HFFc6 (cell line): Measurements from ENCODE around the gene PIGBOS1. TPM values are rescaled to one million over a fixed set of nuclear protein-coding genes. Genes with fewer than 3 reads are reported as not detected.
"Not testable (repeated sequence)": the region's sequence is repeated elsewhere in the genome, so short reads cannot be mapped to it uniquely, and the experiment has no call there.

Experiments
- DNase-seq: peaks from one replicate; pipeline ENCODE4 v3.0.0-alpha.2; 2018
- H3K27ac Mint-ChIP-seq: 2 replicates; pipeline ENCODE4 v1.8.0; 2020; ENCODE audit warnings: mild to moderate bottlenecking, mixed read lengths
- H3K27me3 Mint-ChIP-seq: 2 replicates; pipeline ENCODE4 v1.8.0; 2021; ENCODE audit warnings: mild to moderate bottlenecking, moderate library complexity, mixed read lengths; ENCODE audit not compliant: insufficient read depth
- H3K36me3 Mint-ChIP-seq: 2 replicates; pipeline ENCODE4 v1.8.0; 2021; ENCODE audit warnings: low read depth, mixed read lengths
- H3K4me1 Mint-ChIP-seq: 2 replicates; pipeline ENCODE4 v1.8.0; 2020; ENCODE audit warnings: low read depth, mixed read lengths
- H3K4me3 Mint-ChIP-seq: 2 replicates; pipeline ENCODE4 v1.8.0; 2020; ENCODE audit warnings: mild to moderate bottlenecking, moderate library complexity, mixed read lengths
- H3K9me3 Mint-ChIP-seq: 2 replicates; pipeline ENCODE4 v1.8.0; 2020; ENCODE audit warnings: mild to moderate bottlenecking, mixed read lengths
- total RNA-seq, 6 experiments: library from RNA; stranded (reverse); fragmentation: NEBNext Ultra II Directional; extraction: Animal tissue kit (Norgen Biotek cat#: 25700); gene quantifications; 2 replicates in 1 of 6; 3 replicates in 5 of 6; pipeline ENCODE4 v1.2.3, GENCODE V29; 2021
- TF ChIP-seq, protein P1 (sequence below): fragments of 200-600 bp; sonication (generic); IDR thresholded peaks from 2 replicates; pipeline ENCODE4 v1.5.0; 2021; ENCODE audit warnings: antibody characterized with exemption, mild to moderate bottlenecking

PIGBOS1 gene
- total RNA-seq, 6 experiments from 2014 or later, result 7.8 to 11.0 (median 8.4) TPM

DNA sequence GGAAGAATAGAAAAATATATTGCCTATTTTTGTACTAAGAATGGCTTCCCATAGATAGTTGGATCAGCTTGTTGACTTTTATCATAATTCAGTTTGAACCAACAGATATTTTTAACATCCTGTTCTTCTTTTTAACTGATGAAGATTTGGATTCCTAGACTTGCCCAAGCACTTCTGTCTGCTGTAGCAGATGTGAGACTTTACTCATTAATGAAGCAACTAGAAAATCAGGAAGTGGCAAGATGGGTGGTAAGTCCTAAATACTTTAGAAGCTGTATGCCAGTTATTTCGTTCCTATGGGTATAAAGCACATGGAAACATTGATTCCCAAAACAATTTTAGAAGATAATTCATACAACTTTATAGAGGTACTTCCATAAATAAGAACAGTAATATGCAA is 8.5 kb upstream of the PIGBOS1 start:
- Mint-ChIP-seq H3K4me1 (peaks cover 1% of the 10 kb centered on the region; the same call in 1 of the 2 replicates), H3K36me3 (no peaks in the 10 kb centered on the region), H3K27me3 (no peaks in the 10 kb centered on the region; the same call in 1 of the 2 replicates)

DNA sequence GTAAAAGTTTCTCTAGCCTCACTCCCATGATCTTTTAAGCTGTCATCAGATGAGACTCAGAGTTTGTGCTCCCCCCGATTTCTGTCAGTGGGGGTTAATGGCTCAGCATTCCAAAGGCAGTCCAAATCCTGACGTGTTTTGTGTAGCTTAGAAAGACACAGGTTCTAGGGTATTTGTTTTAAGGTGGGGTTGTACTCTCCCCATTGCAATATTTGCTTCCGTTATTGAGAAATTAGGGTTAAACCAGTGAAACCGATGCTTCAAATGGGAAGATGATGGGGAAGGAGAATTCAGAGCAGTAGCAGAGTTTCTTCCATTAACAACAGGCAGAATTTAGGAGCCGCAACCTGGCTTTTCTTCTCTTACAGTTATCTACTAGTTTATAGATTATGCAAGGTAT is 3.5 kb upstream of the PIGBOS1 start:
- Mint-ChIP-seq H3K36me3 (peaks cover 12% of the 10 kb centered on the region), H3K27me3 (peaks cover 2% of the 10 kb centered on the region; the same call in 1 of the 2 replicates), H3K4me1 (peaks cover 24% of the 10 kb centered on the region), H3K4me3 (no peak overlapping the region), H3K9me3 (no peaks in the 10 kb centered on the region), H3K27ac (no peak overlapping the region)
- TF ChIP-seq, protein P1, sequence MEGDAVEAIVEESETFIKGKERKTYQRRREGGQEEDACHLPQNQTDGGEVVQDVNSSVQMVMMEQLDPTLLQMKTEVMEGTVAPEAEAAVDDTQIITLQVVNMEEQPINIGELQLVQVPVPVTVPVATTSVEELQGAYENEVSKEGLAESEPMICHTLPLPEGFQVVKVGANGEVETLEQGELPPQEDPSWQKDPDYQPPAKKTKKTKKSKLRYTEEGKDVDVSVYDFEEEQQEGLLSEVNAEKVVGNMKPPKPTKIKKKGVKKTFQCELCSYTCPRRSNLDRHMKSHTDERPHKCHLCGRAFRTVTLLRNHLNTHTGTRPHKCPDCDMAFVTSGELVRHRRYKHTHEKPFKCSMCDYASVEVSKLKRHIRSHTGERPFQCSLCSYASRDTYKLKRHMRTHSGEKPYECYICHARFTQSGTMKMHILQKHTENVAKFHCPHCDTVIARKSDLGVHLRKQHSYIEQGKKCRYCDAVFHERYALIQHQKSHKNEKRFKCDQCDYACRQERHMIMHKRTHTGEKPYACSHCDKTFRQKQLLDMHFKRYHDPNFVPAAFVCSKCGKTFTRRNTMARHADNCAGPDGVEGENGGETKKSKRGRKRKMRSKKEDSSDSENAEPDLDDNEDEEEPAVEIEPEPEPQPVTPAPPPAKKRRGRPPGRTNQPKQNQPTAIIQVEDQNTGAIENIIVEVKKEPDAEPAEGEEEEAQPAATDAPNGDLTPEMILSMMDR, result no peak
- no peak for DNase-seq

More for the DNA sequence above, 8.5 kb upstream of the PIGBOS1 start:
- no peak overlapping the region for H3K27ac Mint-ChIP-seq
- H3K4me3 Mint-ChIP-seq, result no peak overlapping the region
- no peak for DNase-seq
- TF ChIP-seq, protein P1, result no peak
- no peaks in the 10 kb centered on the region for H3K9me3 Mint-ChIP-seq

GRCh38 chr15:55320963-55321362 is 2.0 kb upstream of the PIGBOS1 start:
- Mint-ChIP-seq H3K27me3 (peaks cover 2% of the 10 kb centered on the region; the same call in 1 of the 2 replicates), H3K9me3 (no peaks in the 10 kb centered on the region), H3K4me1 (peaks cover 33% of the 10 kb centered on the region), H3K27ac (no peak overlapping the region), H3K36me3 (peaks cover 16% of the 10 kb centered on the region), H3K4me3 (no peak overlapping the region)
- no peak for DNase-seq
- TF ChIP-seq, protein P1, result no peak

DNA sequence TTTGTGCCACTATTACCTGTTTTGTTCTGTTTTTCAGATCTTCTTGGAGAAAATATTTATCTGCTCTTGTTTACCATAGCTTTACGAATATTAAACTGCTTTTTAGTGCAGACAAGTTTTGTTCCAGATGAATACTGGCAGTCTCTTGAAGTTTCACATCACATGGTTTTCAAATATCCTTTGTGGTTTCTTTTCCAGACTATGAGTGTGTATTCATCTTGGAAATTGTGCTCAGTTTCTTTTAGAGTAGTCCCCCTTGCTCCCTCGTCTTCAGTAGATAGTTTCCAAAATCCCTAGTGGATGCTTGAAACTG is 1.3 kb upstream of the PIGBOS1 start:
- Mint-ChIP-seq H3K4me3 (peak overlapping the region; percentile 99), H3K9me3 (no peaks in the 10 kb centered on the region), H3K4me1 (peaks cover 33% of the 10 kb centered on the region), H3K27me3 (peaks cover 2% of the 10 kb centered on the region; the same call in 1 of the 2 replicates), H3K27ac (peak overlapping the region; percentile 64; the same call in 1 of the 2 replicates), H3K36me3 (peaks cover 19% of the 10 kb centered on the region)
- TF ChIP-seq, protein P1, result no peak
- no peak for DNase-seq

DNA sequence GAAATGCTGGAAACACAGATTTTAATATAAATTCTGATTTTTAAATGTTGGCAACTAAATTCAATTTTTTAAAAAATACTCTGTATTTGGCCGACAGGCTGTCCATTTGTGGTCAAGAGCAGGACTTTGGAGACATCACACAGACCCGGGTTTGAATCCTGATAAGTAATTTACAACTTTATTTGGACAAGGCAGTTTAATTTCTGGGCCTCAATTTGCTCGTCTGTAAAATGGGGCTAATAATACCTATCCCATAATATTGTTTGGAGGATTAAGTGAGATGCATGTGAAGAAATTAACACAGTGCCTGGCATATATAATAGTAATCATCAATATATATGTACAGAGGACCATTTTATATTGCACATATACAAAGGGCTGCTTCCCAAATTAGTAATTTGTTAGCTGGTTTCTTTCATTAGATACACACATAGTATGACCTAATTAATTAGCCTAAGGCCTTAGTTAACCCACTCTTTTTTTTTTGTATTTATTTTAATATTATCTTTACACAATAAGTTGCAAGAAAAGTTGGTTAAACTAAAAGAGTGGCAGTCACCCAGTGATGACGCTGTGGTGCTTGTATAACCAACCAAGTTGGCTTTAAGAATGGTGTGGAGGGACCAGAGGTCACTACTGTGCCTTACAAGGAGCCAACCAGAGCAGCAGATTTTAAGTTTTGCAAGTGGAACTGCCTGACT is 764 bp upstream of the PIGBOS1 start:
- DNase-seq, result no peak
- TF ChIP-seq, protein P1, result no peak

DNA sequence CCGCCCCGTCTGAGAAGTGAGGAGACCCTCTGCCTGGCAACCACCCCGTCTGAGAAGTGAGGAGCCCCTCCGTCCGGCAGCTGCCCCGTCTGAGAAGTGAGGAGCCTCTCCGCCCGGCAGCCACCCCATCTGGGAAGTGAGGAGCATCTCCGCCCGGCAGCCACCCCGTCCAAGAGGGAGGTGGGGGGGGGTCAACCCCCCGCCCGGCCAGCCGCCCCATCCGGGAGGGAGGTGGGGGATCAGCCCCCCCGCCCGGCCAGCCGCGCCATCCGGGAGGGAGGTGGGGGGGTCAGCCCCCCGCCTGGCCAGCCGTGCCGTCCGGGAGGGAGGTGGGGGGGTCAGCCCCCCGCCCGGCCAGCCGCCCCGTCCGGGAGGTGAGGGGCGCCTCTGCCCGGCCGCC is 16.1 kb downstream of the PIGBOS1 start:
- H3K27me3 Mint-ChIP-seq, DNase-seq, H3K27ac Mint-ChIP-seq, H3K4me1 Mint-ChIP-seq, H3K9me3 Mint-ChIP-seq, H3K4me3 Mint-ChIP-seq: not testable (repeated sequence)
- H3K36me3 Mint-ChIP-seq, result peaks cover 28% of the 10 kb centered on the region

More for the DNA sequence above, 764 bp upstream of the PIGBOS1 start:
- H3K4me1 Mint-ChIP-seq, result peaks cover 33% of the 10 kb centered on the region
- peak overlapping the region; percentile 99 for H3K4me3 Mint-ChIP-seq
- peaks cover 21% of the 10 kb centered on the region for H3K36me3 Mint-ChIP-seq
- peak overlapping the region; percentile 100 for H3K27ac Mint-ChIP-seq
- peaks cover 2% of the 10 kb centered on the region; the same call in 1 of the 2 replicates for H3K27me3 Mint-ChIP-seq
- no peaks in the 10 kb centered on the region for H3K9me3 Mint-ChIP-seq
